GM12878 (cell line): ENCODE measurements around the gene PHF14.

Source experiments
- E2F4 ChIP-seq: IDR thresholded peaks from 2 replicates; pipeline ENCODE4 v1.6.1; 2012; ENCODE audit warnings: low read depth, low read length, improper control_type of control experiment
- EGR1 ChIP-seq, 2 experiments: IDR thresholded peaks; 1 replicate in 1 of 2; 2 replicates in 1 of 2; pipeline ENCODE4 v1.6.1; 2011 to 2012; ENCODE audit warnings: low read depth in 2 of 2, low read length in 2 of 2, borderline replicate concordance in 1 of 2, mild to moderate bottlenecking in 1 of 2, moderate library complexity in 1 of 2
- ELK1 ChIP-seq: IDR thresholded peaks from 2 replicates; pipeline ENCODE4 v1.6.1; 2012; ENCODE audit warnings: low read depth, low read length, improper control_type of control experiment
- EZH2 ChIP-seq: IDR thresholded peaks from 2 replicates; pipeline ENCODE4 v1.6.1; 2012; ENCODE audit warnings: low read depth, mild to moderate bottlenecking, control low read depth, inconsistent platforms, low read length, borderline replicate concordance; ENCODE audit not compliant: control insufficient read depth
- POLR2AphosphoS5 ChIP-seq: IDR thresholded peaks from 2 replicates; pipeline ENCODE4 v1.6.1; 2011; ENCODE audit warnings: mild to moderate bottlenecking, low read length, inconsistent platforms
- RCOR1 ChIP-seq: conservative IDR thresholded peaks from 2 replicates; pipeline ENCODE4 v1.6.1; 2012; ENCODE audit warnings: low read depth, low read length, improper control_type of control experiment
- TAF1 ChIP-seq: IDR thresholded peaks from 2 replicates; pipeline ENCODE4 v1.6.1; 2011; ENCODE audit warnings: mild to moderate bottlenecking, low read depth, low read length, borderline replicate concordance
- TCF7 ChIP-seq: IDR thresholded peaks from 2 replicates; pipeline ENCODE4 v1.6.1; 2014; ENCODE audit warnings: antibody characterized with exemption, borderline replicate concordance
- USF2 ChIP-seq: IDR thresholded peaks from 2 replicates; pipeline ENCODE4 v1.6.1; 2011; ENCODE audit warnings: low read depth, low read length, improper control_type of control experiment, borderline replicate concordance
- ZBTB33 ChIP-seq: fragments of 450-650 bp; IDR thresholded peaks from 2 replicates; pipeline ENCODE4 v1.6.1; 2017; ENCODE audit warnings: mild to moderate bottlenecking
- TF ChIP-seq, protein P1 (sequence below), 3 experiments: IDR thresholded peaks in 2 of 3; conservative IDR thresholded peaks in 1 of 3; 2 replicates each; pipeline ENCODE4 v1.5.1; 2011; ENCODE audit warnings: low read depth in 3 of 3, low read length in 3 of 3, mild to moderate bottlenecking in 3 of 3, control low read depth in 2 of 3, moderate library complexity in 2 of 3, inconsistent platforms in 1 of 3, mixed read lengths in 1 of 3; ENCODE audit not compliant: control insufficient read depth in 2 of 3, insufficient read depth in 1 of 3; ENCODE audit errors: extremely low read depth in 1 of 3

GRCh38 chr7:11082552-11083213 is 109.0 kb downstream of the PHF14 start:
- TF ChIP-seq ELK1 (no peak), E2F4 (no peak), USF2 (no peak), EZH2 (no peak), TAF1 (no peak), POLR2AphosphoS5 (no peak), EGR1 (IDR thresholded peaks at IDR 0.05; ENCODE audit: borderline replicate concordance in 1 of 2, low read depth in 2 of 2, low read length in 2 of 2) (no peak), ZBTB33 (no peak), TCF7 (no peak), RCOR1 (no peak)
- TF ChIP-seq, protein P1, sequence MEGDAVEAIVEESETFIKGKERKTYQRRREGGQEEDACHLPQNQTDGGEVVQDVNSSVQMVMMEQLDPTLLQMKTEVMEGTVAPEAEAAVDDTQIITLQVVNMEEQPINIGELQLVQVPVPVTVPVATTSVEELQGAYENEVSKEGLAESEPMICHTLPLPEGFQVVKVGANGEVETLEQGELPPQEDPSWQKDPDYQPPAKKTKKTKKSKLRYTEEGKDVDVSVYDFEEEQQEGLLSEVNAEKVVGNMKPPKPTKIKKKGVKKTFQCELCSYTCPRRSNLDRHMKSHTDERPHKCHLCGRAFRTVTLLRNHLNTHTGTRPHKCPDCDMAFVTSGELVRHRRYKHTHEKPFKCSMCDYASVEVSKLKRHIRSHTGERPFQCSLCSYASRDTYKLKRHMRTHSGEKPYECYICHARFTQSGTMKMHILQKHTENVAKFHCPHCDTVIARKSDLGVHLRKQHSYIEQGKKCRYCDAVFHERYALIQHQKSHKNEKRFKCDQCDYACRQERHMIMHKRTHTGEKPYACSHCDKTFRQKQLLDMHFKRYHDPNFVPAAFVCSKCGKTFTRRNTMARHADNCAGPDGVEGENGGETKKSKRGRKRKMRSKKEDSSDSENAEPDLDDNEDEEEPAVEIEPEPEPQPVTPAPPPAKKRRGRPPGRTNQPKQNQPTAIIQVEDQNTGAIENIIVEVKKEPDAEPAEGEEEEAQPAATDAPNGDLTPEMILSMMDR (IDR thresholded peaks at IDR 0.05 in 2 of 3, conservative IDR thresholded peaks at IDR 0.05 in 1 of 3; ENCODE audit: control insufficient read depth in 2 of 3, extremely low read depth in 1 of 3, insufficient read depth in 1 of 3, low read depth in 3 of 3, low read length in 3 of 3): no peak
